ENCODE data around the gene APLP2. TPM values are rescaled to one million over a fixed set of nuclear protein-coding genes. Genes with fewer than 3 reads are reported as not detected.

The APLP2 gene
- total RNA-seq, 1 donor from 2014 or later, result 548 TPM

Other genes starting within 250 kb of the APLP2 start
- 13.5 and 23.4 TPM in 2 replicates for gene NFRKB, start 174.3 kb upstream of the APLP2 start, total RNA-seq
- gene PRDM10, start 67.1 kb upstream of the APLP2 start, total RNA-seq, result 5.1 and 7.9 TPM in 2 replicates
- gene ST14, start 89.9 kb downstream of the APLP2 start, total RNA-seq, result 43.9 and 75.5 TPM in 2 replicates
- gene ZBTB44, start 245.0 kb downstream of the APLP2 start, total RNA-seq, result 13.5 and 14.8 TPM in 2 replicates

All from epithelial cell of proximal tubule (primary cell).